GM12874 (cell line): Measurements from ENCODE around the gene MANEAL.

Experiments used
- CTCF ChIP-seq: IDR thresholded peaks from 2 replicates; pipeline ENCODE4 v1.5.1; 2011; ENCODE audit warnings: low read depth, mild to moderate bottlenecking, control low read depth, low read length, moderate library complexity; ENCODE audit not compliant: insufficient read depth

MANEAL gene

GRCh38 chr1:37755290-37755689 is 38.4 kb upstream of the MANEAL start:
- TF ChIP-seq CTCF: no peak

- no peak for TF ChIP-seq CTCF
These were observed 37.6 kb upstream of the MANEAL start for GRCh38 chr1:37755951-37756560.

GRCh38 chr1:37759451-37759850 is 34.2 kb upstream of the MANEAL start:
- no peak for TF ChIP-seq CTCF

GRCh38 chr1:37761416-37762095 is 32.1 kb upstream of the MANEAL start:
- TF ChIP-seq CTCF: no peak

GRCh38 chr1:37762516-37762915 is 31.1 kb upstream of the MANEAL start:
- no peak for TF ChIP-seq CTCF

- no peak for TF ChIP-seq CTCF
These were observed 29.7 kb upstream of the MANEAL start for GRCh38 chr1:37763791-37764413.

- no peak for TF ChIP-seq CTCF
These were observed 29.2 kb upstream of the MANEAL start for GRCh38 chr1:37764414-37764825.
